HEK293 (cell line): Measurements from ENCODE around the gene CLCF1.
A peak's percentile ranks its signal among the peaks of the same experiment; 100 is the strongest.

Experiments
- BCL11B ChIP-seq: fragments of 450-650 bp; formaldehyde crosslinking; IDR thresholded peaks from 2 replicates; pipeline ENCODE4 v1.5.1; 2016; ENCODE audit warnings: low read depth, missing biosample characterization, missing genetic modification characterization
- EGR2 ChIP-seq: fragments of 450-650 bp; formaldehyde crosslinking; IDR thresholded peaks from 2 replicates; pipeline ENCODE4 v1.5.1; 2016; ENCODE audit warnings: low read depth, missing biosample characterization, missing genetic modification characterization
- GFI1B ChIP-seq: fragments of 450-650 bp; formaldehyde crosslinking; IDR thresholded peaks from 2 replicates; pipeline ENCODE4 v1.5.1; 2016; ENCODE audit warnings: missing biosample characterization, missing genetic modification characterization
- GLI2 ChIP-seq: fragments of 450-650 bp; formaldehyde crosslinking; IDR thresholded peaks from 2 replicates; pipeline ENCODE4; 2017; ENCODE audit warnings: missing biosample characterization, missing genetic modification characterization, low read depth, borderline replicate concordance
- GLIS1 ChIP-seq: fragments of 450-650 bp; formaldehyde crosslinking; IDR thresholded peaks from 2 replicates; pipeline ENCODE4 v1.5.1; 2016; ENCODE audit warnings: missing biosample characterization, missing genetic modification characterization
- INSM2 ChIP-seq: fragments of 450-650 bp; formaldehyde crosslinking; IDR thresholded peaks from 2 replicates; pipeline ENCODE4 v1.5.1; 2016; ENCODE audit warnings: missing biosample characterization, missing genetic modification characterization
- KLF7 ChIP-seq: fragments of 450-650 bp; formaldehyde crosslinking; IDR thresholded peaks from 2 replicates; pipeline ENCODE4 v1.5.1; 2016; ENCODE audit warnings: missing biosample characterization, missing genetic modification characterization, borderline replicate concordance
- MYNN ChIP-seq: fragments of 450-650 bp; formaldehyde crosslinking; IDR thresholded peaks from 2 replicates; pipeline ENCODE4 v1.5.1; 2016; ENCODE audit warnings: missing biosample characterization, missing genetic modification characterization, borderline replicate concordance
- RBAK ChIP-seq: fragments of 450-650 bp; formaldehyde crosslinking; IDR thresholded peaks from 2 replicates; pipeline ENCODE4 v1.5.1; 2016; ENCODE audit warnings: missing biosample characterization, missing genetic modification characterization
- SALL2 ChIP-seq: fragments of 450-650 bp; formaldehyde crosslinking; IDR thresholded peaks from 2 replicates; pipeline ENCODE4 v1.5.0; 2017; ENCODE audit warnings: missing biosample characterization, mild to moderate bottlenecking, missing genetic modification characterization, borderline replicate concordance
- ZNF157 ChIP-seq: fragments of 450-650 bp; formaldehyde crosslinking; IDR thresholded peaks from 2 replicates; pipeline ENCODE4 v1.5.1; 2016; ENCODE audit warnings: missing biosample characterization, missing genetic modification characterization
- ZNF184 ChIP-seq: fragments of 450-650 bp; IDR thresholded peaks from 2 replicates; pipeline ENCODE4 v1.5.1; 2018; ENCODE audit warnings: missing biosample characterization, mild to moderate bottlenecking, missing genetic modification characterization
- ZNF223 ChIP-seq: fragments of 450-650 bp; formaldehyde crosslinking; IDR thresholded peaks from 2 replicates; pipeline ENCODE4 v1.5.1; 2016; ENCODE audit warnings: missing biosample characterization, missing genetic modification characterization
- ZNF26 ChIP-seq: fragments of 450-650 bp; formaldehyde crosslinking; IDR thresholded peaks from 2 replicates; pipeline ENCODE4 v1.5.1; 2016; ENCODE audit warnings: missing biosample characterization, missing genetic modification characterization
- ZNF302 ChIP-seq: fragments of 450-650 bp; formaldehyde crosslinking; IDR thresholded peaks from 2 replicates; pipeline ENCODE4 v1.5.1; 2016; ENCODE audit warnings: missing biosample characterization, missing genetic modification characterization, low read depth
- ZNF311 ChIP-seq: fragments of 450-650 bp; formaldehyde crosslinking; IDR thresholded peaks from 2 replicates; pipeline ENCODE4 v1.5.1; 2017; ENCODE audit warnings: missing biosample characterization, missing genetic modification characterization, borderline replicate concordance
- ZNF341 ChIP-seq: fragments of 450-650 bp; formaldehyde crosslinking; IDR thresholded peaks from 2 replicates; pipeline ENCODE4; 2016; ENCODE audit warnings: low read depth, missing biosample characterization, missing genetic modification characterization
- ZNF510 ChIP-seq: fragments of 450-650 bp; formaldehyde crosslinking; IDR thresholded peaks from 2 replicates; pipeline ENCODE4 v1.5.1; 2018; ENCODE audit warnings: mild to moderate bottlenecking, missing genetic modification characterization, missing biosample characterization; ENCODE audit not compliant: insufficient replicate concordance
- ZNF530 ChIP-seq: fragments of 450-650 bp; formaldehyde crosslinking; IDR thresholded peaks from 2 replicates; pipeline ENCODE4 v1.5.1; 2016; ENCODE audit warnings: low read depth, missing biosample characterization, missing genetic modification characterization
- ZNF585B ChIP-seq: fragments of 450-650 bp; formaldehyde crosslinking; IDR thresholded peaks from 2 replicates; pipeline ENCODE4 v1.5.1; 2016; ENCODE audit warnings: missing biosample characterization, missing genetic modification characterization
- ZNF623 ChIP-seq: fragments of 450-650 bp; formaldehyde crosslinking; IDR thresholded peaks from 2 replicates; pipeline ENCODE4 v1.5.1; 2016; ENCODE audit warnings: missing biosample characterization, missing genetic modification characterization
- ZNF670 ChIP-seq: fragments of 450-650 bp; formaldehyde crosslinking; IDR thresholded peaks from 2 replicates; pipeline ENCODE4 v1.5.1; 2016; ENCODE audit warnings: missing biosample characterization, missing genetic modification characterization, low read depth
- ZNF701 ChIP-seq: fragments of 450-650 bp; formaldehyde crosslinking; IDR thresholded peaks from 2 replicates; pipeline ENCODE4 v1.5.1; 2016; ENCODE audit warnings: missing biosample characterization, missing genetic modification characterization
- ZNF843 ChIP-seq: fragments of 450-650 bp; formaldehyde crosslinking; IDR thresholded peaks from 2 replicates; pipeline ENCODE4 v1.5.1; 2016; ENCODE audit warnings: missing biosample characterization, missing genetic modification characterization
- ZSCAN16 ChIP-seq: fragments of 450-650 bp; formaldehyde crosslinking; IDR thresholded peaks from 2 replicates; pipeline ENCODE4 v1.5.1; 2016; ENCODE audit warnings: missing biosample characterization, missing genetic modification characterization
- ZSCAN30 ChIP-seq: fragments of 450-650 bp; IDR thresholded peaks from 2 replicates; pipeline ENCODE4 v1.5.1; 2018; ENCODE audit warnings: missing biosample characterization, mild to moderate bottlenecking, missing genetic modification characterization, moderate library complexity
- TF ChIP-seq, protein P1 (sequence below): fragments of 450-650 bp; formaldehyde crosslinking; optimal IDR thresholded peaks from 2 replicates; pipeline ENCODE3; 2016; ENCODE audit warnings: missing biosample characterization, mild to moderate bottlenecking, missing genetic modification characterization
- TF ChIP-seq, protein P2 (sequence below): fragments of 450-650 bp; formaldehyde crosslinking; IDR thresholded peaks from 2 replicates; pipeline ENCODE4 v1.5.0; 2017; ENCODE audit warnings: missing biosample characterization, missing genetic modification characterization, borderline replicate concordance
- TF ChIP-seq, protein P3 (sequence below): fragments of 450-650 bp; formaldehyde crosslinking; IDR thresholded peaks from 2 replicates; pipeline ENCODE4 v1.5.1; 2017; ENCODE audit warnings: missing biosample characterization, missing genetic modification characterization

Gene CLCF1

DNA sequence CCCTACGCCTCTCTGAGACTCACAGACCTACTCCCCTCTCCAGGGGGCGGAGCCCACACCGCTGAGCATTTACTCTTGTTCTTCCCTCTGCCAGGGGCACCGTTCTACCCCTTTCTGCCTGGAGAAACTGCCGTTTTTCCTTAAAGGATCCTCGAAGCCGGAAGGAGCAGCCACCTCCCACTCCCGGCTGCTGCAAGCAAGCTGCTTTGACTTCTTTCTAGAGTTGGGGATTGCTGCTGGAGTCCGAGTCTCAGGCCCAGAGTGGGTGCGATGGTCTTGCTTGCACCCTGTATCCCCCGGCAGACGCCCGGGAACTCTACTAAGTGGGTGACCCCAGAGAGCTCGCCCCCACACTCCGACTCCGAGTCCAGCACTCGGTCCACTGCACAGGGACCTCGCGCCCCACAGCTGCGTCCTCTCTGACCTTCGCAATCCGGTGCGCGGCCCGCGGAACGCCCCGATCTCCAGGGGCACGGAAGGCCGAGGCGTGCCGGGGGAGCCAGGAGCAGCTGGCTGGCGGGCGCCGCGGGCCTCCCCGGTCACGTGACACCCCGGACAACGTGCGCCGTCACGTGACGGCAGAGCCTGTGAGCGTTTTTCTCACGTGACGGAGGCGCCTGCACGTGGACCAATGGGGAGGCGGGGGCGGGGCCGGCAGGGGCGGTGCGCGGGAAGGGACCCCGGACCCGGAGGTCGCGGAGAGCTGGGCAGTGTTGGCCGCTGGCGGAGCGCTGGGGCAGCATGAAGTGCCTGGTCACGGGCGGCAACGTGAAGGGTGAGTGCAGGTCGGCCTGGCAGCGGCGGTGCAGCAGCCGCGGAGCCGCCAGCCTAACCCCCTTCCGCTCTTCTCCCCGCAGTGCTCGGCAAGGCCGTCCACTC, 18.1 kb upstream of the CLCF1 start, which contains the start of gene RAD9A (continued):
- peak; percentile 77 for TF ChIP-seq INSM2 (tag by site-specific recombination)
- no peak for TF ChIP-seq GFI1B (tag by site-specific recombination)
- no peak for TF ChIP-seq ZNF302 (tag by site-specific recombination)
- TF ChIP-seq KLF7 (tag by site-specific recombination): no peak; the same call in 1 of the 2 replicates
- peak; percentile 51 for TF ChIP-seq GLIS1 (tag by site-specific recombination)
- TF ChIP-seq ZNF223 (tag by site-specific recombination): no peak
- TF ChIP-seq ZNF510 (tag by site-specific recombination): no peak
- TF ChIP-seq ZNF157: no peak
- TF ChIP-seq BCL11B (tag by site-specific recombination): no peak
- TF ChIP-seq RBAK (tag by site-specific recombination): no peak
- TF ChIP-seq ZNF670: no peak
- TF ChIP-seq ZNF623: no peak
- TF ChIP-seq, protein P1, sequence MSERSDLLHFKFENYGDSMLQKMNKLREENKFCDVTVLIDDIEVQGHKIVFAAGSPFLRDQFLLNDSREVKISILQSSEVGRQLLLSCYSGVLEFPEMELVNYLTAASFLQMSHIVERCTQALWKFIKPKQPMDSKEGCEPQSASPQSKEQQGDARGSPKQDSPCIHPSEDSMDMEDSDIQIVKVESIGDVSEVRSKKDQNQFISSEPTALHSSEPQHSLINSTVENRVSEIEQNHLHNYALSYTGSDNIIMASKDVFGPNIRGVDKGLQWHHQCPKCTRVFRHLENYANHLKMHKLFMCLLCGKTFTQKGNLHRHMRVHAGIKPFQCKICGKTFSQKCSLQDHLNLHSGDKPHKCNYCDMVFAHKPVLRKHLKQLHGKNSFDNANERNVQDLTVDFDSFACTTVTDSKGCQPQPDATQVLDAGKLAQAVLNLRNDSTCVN (tag by site-specific recombination): peak; percentile 67
- TF ChIP-seq ZNF311 (tag by site-specific recombination): no peak
- peak; percentile 33 for TF ChIP-seq EGR2
- no peak for TF ChIP-seq ZNF585B (tag by site-specific recombination)
- TF ChIP-seq MYNN (tag by site-specific recombination): no peak
- no peak for TF ChIP-seq SALL2
- TF ChIP-seq ZSCAN16 (tag by site-specific recombination): no peak; the same call in 1 of the 2 replicates
- TF ChIP-seq ZNF530 (tag by site-specific recombination): no peak
- TF ChIP-seq, protein P2, sequence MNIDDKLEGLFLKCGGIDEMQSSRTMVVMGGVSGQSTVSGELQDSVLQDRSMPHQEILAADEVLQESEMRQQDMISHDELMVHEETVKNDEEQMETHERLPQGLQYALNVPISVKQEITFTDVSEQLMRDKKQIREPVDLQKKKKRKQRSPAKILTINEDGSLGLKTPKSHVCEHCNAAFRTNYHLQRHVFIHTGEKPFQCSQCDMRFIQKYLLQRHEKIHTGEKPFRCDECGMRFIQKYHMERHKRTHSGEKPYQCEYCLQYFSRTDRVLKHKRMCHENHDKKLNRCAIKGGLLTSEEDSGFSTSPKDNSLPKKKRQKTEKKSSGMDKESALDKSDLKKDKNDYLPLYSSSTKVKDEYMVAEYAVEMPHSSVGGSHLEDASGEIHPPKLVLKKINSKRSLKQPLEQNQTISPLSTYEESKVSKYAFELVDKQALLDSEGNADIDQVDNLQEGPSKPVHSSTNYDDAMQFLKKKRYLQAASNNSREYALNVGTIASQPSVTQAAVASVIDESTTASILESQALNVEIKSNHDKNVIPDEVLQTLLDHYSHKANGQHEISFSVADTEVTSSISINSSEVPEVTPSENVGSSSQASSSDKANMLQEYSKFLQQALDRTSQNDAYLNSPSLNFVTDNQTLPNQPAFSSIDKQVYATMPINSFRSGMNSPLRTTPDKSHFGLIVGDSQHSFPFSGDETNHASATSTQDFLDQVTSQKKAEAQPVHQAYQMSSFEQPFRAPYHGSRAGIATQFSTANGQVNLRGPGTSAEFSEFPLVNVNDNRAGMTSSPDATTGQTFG (tag by site-specific recombination): no peak
- TF ChIP-seq ZSCAN30 (tag by site-specific recombination): 0 out of 2 replicates have a peak, but pooled peaks have one; percentile 35
- no peak for TF ChIP-seq ZNF26 (tag by site-specific recombination)
- peak; percentile 54; the same call in 1 of the 2 replicates for TF ChIP-seq ZNF843
- TF ChIP-seq ZNF341: peak; percentile 45; the same call in 1 of the 2 replicates
- TF ChIP-seq ZNF701: no peak
- TF ChIP-seq ZNF184 (tag by site-specific recombination): no peak
- TF ChIP-seq GLI2: no peak
- TF ChIP-seq, protein P3, sequence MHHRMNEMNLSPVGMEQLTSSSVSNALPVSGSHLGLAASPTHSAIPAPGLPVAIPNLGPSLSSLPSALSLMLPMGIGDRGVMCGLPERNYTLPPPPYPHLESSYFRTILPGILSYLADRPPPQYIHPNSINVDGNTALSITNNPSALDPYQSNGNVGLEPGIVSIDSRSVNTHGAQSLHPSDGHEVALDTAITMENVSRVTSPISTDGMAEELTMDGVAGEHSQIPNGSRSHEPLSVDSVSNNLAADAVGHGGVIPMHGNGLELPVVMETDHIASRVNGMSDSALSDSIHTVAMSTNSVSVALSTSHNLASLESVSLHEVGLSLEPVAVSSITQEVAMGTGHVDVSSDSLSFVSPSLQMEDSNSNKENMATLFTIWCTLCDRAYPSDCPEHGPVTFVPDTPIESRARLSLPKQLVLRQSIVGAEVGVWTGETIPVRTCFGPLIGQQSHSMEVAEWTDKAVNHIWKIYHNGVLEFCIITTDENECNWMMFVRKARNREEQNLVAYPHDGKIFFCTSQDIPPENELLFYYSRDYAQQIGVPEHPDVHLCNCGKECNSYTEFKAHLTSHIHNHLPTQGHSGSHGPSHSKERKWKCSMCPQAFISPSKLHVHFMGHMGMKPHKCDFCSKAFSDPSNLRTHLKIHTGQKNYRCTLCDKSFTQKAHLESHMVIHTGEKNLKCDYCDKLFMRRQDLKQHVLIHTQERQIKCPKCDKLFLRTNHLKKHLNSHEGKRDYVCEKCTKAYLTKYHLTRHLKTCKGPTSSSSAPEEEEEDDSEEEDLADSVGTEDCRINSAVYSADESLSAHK (tag by site-specific recombination): 0 out of 2 replicates have a peak, but pooled peaks have one; percentile 16
